ENCODE results near the gene ABHD17C.

The ABHD17C gene

DNA sequence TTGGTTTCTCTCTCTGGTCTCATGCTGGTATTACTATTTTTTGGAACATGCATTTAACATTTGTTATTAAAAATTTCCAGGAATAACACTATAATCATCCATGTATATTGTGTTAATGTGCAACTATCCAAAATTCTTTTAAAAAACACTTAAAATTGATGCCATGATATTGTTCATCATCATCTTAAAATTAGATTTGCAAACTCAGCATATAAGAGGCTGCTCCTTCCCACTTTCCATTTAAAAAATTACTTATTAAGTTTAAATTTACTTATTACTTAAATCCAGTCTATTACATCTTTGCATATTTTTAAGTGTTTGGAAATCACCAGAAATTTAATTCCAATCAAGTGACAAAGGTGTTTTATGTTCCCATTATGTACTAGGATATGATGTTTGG is 5.8 kb upstream of the ABHD17C start:
- no peak for DNase-seq

DNA sequence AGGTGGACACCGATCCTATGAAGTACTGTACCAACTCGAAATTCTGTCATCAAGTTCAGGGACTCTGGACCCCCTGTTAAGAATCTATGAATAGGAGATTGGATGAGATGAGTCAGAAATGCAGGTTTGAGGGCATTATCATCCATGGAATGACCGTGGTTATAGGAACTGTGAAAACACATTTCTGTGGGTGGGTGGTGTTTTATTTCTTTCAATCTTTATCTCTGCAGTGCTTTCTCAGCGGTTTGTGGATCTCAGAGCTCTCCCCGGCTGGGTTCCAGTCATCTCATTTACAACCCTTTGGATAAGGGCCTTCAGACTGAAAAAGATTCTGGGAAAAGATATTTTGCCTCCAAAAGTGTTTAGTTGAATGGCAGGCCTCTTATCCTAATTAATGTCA is 5.4 kb upstream of the ABHD17C start:
- DNase-seq = no peak

DNA sequence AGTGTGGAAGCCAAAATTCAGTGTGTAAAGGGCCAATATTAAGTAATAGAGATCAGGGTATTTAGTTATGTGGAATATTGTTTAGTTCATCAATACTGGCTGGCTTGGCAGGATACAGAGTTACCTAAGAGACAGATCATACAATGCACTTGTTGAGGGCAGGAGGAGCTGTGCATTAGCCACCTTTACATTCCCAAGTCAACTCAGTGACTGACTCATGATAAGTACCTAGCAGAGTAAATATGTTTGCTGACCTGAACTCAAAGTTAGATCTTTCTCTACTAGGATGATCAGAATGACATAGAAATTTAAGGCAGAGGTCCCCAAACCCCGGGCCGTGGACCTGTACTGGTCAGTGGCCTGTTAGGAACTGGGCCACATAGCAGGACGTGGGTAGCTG is 3.5 kb upstream of the ABHD17C start:
- no peak for DNase-seq

DNA sequence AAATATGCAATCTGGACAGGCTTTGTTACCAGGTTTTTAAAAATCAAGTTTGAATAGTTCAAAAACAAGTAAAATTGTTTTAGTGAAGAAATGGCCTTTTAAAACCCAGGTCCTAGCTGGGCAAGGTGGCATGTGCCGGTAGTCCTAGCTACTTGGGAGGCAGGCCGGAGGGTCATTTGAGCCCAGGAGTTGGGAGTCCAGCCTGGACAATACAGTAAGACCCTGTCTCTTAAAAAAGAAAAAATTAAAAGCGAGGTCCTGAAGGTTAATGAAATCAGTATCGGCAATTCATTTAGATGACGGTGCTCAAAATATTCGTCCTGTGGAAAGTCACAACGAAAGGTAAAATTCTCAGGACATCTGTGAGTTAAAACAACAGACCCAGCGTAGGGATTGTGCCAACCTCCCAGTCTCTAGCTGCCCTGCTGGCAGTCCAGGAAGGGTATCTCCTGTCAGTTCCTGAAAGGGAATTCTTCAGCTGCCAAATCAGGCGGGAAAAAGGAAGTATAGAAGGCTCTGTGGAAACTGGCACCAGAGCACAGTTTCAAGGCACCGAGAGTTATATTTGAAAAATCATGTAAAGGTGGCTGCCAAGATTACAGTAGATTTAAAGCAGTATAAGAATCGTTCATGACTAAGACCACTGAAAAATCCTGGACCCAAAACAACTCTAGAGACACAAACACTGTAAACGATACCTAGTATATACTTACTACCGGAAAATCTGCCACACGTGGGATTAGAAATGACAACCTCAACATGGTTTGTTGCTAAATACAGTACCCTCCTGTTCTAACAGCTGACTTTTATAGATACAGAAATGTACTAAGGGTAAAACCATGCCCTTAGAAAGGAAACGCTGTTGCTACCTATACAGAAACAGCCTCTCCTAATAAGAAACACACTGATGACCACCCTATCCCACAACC is 1.2 kb upstream of the ABHD17C start:
- peak in 2 of 58 donors; percentile 6 to 12 for DNase-seq

DNA sequence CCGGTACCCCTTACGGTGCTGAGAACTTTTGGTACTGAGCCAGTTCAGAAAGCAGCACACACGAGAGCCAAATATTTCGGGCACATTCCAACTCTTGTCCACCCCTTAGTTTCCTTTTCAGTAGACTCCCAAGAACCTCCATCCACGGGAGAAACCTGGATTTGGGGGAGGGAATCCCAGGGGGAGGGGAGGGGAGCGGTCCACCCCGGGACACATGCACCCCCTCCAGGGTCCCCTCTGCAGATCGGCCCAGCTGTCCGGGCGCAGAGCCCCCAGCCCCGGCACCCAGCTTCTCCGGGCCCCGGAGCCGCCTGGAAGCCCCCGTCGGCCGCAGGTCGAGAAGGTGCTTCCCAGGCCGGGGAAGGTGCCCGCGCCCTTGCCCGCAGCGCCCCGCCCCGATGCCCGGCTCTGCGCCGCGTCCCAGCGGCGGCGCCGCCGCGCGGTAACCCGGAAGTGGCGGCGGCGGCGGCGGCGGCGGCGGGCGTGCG is 455 bp upstream of the ABHD17C start:
- peak in 9 of 58 donors; percentile 13 to 54 (median 27) for DNase-seq

DNA sequence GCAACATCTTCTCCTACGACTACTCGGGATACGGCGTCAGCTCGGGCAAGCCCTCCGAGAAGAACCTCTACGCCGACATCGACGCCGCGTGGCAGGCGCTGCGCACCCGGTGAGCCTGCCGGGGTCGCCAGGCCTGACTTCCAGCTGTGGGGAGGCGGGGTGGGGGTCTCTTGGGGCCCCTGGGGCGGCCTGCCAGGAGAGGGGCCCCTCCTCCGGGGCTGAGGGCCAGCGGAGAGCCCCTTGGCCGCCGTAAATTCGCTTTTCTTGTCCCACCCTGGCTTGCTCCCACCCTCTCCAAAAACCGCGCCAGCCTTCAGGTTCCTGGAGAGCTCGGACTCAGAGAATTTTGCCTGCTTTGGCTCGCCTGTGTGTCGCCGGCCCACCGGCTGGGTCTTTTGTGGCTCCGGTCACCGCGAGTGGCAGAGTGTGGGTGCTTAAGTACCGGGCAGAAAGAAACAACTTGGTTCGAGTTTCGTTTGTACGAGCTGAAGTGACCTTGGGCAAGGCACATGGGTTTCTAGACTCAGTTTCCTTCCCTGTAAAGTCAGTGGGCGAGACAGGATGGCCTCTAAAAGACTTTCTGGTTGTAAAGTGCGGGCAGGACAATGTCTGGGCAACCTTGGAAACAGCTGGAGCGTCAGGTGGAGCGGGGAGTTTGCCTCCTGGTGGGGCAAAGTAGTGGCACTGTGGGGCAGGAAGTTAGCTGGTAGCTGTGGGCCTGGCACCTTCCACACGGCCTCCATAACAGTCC is 976 bp downstream of the ABHD17C start:
- DNase-seq = peak in 2 of 58 donors; percentile 26

DNA sequence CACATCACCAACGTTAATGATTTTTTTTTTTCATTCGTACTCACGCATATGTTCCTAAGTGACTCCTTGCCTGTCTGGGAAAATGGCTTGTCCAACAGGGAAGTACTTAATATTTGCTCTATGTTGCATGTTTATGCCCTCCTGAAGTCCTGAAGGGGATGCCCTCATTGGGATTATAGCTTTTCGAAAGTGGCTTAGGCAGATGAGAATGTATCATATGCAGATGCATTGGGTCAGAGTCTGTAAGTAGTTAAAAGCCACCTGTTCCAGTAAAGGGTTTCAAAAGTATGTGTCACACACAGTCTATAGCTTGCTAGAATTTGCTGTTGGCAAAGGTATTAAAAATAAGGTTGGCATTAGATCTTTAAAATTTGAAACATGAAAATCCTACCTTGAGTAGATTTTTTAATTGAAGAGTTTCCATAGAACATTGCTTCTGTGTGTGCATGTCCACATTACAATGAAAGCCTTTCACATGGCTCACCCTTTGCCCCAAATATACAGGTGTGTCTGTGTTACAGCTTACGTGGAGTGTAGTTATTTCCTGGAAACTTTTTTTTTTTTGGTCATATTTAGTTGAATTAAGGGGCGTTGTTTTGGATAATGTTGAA is 2.1 kb downstream of the ABHD17C start:
- DNase-seq = no peak

DNA sequence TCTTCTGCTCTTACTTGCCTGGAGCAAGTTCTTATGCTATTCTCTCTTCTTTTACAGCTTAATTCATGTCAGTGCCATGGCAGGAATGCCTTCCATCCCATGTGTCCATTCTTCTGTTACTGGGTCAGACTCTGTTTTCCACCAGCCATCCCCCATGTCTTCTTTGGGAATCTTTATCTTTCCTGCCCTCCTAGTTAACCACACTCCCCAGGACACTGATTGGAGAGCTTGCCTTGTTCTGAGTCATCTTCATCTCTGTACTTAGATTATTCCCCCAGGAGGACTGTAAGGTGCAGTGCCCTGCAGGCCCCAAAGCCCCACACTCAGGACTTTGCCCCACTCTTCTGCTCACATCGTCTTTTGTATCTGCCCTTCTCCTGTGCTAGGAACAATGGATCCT is 3.6 kb downstream of the ABHD17C start:
- no peak for DNase-seq

DNA sequence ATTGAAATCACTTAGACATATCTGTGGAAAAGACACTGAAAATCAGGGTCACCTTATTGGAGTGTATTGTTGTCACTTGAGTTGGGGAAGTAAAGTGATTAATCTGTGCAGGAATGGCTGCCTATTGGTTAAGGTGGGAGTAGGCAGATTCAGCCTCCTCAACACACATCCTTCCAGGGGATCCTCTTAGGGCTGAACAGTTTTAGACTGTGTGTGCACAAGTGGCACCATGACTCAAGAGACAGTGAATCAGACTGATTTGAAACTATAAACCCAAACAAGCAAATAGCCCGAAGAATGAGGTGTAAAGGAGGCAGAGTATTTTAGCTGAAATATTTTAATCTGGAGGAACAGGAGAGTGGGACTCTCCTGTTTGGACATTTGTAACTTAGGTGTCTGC is 4.9 kb downstream of the ABHD17C start:
- DNase-seq = peak in 2 of 58 donors; percentile 18 to 41

DNA sequence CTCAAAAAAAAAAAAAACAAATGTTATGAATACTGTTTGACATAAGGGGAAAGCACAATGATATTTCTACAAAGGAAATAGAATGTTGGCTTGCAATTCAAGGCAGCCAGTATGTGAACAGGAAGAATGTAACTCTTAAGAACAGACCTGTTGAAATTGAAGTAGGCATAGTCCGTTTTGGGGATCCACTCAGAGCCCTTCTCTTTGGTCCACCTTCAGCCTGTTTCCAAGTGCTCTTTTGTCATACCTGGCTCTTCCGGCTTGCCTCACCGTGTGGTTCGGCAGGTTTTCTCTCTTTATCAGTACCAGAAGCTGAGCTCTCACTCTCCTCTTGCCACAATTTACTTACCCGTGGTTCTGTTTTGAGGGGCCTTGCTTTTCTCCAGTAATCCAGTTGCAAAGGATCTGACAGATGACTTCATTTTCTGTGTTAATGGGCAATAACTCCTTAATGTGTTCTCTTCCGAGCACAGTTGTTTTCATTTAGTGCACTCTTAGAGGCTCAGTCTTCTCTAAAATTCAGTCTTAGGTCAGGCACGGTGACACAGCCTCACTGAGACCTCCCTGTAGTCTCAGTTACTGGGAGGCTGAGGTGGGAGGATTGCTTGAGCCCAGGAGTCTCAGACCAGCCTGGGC is 6.7 kb downstream of the ABHD17C start:
- no peak for DNase-seq

DNA sequence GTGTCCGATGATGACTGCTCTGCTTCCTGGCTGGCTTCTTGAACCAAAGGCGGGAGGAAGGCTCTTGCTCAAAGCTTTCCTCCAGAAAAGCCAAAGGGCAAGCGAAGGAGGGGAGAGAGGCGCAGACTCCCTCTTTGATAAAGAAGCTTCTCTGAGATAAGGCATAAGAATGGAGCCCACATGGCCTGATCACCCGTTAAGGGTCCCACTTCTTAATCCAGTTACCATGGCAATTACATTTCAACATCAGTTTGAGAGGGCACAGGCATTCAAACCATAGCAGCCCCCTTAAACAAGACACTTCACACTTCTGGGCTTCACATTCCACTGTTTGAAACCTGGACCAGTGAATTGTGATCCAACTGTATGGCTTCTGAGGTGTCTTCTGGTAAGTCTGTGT is 8.0 kb downstream of the ABHD17C start:
- DNase-seq = no peak

DNA sequence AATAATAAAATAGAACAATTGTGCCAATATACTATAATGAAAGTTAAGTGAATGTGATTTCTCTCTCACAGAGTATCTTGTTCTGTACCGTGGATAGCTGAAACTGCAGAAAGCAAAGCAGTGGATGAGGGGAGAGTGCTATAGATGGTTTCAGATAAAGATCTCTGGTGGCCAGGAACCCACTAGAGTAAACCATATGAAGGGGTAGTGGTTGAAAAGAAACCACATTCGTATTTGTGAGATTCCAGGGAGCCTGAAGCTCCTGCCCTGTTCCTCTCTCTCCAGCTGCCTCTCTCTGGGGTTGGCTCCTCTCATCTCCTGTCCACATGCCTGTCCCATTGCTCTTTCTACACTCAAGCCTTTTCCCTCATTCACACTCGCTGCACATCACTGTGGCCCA is 8.9 kb downstream of the ABHD17C start:
- DNase-seq = no peak

DNA sequence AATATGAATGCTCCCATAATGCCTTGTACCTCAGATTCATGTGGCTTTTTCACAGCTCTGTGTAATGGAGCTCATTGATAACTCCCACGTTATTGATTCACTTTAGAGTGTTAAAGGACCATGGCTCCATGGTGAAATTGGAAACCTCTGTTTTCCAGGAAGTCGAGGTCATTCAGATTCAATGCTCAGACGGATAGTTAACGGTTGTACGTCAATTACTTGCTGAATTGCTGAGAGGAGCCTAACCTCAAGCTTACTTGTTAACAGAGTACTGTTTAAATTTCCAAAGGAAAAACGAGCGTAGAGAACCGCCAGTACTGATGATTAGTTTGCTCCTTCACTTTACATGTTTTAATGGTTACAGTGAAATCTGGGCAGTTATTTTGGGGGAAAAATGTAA is 11.1 kb downstream of the ABHD17C start:
- no peak for DNase-seq

DNA sequence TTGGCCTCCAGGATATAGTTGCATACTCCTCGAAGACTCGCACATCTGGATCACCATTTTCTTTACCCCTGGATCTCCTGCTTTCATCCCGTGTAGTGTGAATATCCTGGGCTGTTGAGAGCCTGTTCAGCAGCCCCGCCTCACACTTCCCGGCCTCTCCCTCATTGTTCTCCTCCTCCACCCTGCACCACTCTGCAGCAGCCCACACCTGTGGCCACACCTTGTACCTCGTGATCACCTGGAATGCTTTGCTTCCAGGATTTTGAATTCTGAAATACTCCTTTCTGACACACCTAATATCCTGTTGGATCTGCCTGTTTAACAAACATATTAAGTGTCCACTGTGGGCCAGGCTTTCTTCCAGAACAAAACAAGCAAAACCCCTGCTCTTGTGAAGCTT is 14.4 kb downstream of the ABHD17C start:
- no peak for DNase-seq

DNA sequence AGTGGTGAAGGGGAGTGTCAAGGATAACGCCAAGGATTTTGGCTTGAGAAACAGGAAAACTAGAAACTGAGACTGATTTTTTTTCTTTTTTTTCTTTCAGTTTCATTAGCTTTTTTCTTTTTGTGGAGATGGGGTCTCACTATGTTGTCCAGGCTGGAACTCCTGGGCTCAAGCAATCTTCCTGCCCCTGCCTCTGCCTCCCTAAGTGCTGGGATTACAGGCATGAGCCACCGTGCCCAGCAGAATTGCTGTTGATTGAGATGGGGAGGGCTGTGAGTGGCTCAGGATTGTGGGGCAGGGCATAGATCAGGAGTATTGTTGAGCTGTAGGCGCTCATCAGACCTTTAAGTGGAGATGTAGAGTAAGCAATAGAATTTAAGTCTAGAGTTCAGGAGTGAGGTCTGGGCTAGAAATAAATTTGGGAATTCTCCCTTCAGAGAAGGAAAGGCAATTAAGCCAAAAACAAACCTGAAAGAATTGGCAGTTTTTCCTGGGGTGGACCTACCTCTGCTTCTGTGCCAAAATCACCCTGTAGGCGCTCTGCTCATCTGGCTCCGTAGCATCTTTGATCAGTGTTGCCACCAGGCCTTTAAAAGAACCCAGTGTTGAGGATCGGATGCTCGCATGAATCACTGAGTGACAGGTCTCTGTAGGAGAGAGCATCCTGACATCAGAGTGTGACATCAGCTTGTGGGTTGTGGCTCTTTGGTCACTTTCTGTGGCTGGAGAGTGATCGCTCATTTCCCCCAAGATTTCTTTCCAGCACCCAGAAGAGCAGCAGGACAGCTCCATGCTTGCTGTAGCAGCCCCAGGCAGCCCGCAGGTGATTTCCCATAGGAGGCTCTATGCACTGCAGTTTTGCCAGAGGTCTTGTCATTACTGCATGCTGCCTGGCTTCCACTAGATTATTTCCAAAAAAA is 15.8 kb downstream of the ABHD17C start:
- peak in 2 of 58 donors; percentile 10 to 13 for DNase-seq

DNA sequence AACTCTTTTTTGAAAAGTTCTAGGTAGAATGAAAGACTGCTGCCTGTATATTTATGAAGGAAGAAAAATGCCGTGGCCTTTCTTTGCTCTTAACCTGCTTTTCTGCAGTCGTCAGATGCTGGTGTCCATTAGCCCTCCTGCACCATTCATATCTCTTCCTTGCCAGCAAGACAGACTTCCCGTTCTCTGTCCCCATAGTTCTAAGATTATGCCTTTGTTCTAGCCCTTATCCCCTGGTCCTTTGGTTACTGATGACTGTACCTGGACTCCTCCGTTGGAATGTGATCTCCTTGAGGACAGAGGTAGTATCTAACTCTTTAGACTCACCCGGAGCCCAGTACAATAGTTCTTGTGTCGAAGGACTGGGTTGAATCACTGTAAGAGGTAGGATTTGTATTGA is 16.8 kb downstream of the ABHD17C start:
- no peak for DNase-seq

DNA sequence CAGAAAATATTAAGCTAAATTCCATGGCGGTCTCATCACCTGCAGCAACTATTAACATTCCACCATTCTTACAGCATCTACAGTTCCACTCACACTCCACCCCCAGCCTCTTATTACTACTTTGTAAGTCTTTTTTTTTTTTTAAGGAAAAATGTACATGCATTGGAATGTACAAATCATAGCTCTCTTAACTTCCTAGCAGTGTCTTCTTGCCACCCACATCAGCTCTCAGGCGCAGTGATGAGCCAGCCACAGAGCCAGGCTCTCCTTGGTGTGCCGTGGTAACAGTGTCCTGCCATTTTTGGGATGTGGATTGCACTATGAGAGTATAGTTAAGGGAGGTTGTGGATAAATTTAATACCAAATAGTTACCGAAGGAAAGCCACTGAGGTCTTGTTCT is 17.8 kb downstream of the ABHD17C start:
- no peak for DNase-seq

DNA sequence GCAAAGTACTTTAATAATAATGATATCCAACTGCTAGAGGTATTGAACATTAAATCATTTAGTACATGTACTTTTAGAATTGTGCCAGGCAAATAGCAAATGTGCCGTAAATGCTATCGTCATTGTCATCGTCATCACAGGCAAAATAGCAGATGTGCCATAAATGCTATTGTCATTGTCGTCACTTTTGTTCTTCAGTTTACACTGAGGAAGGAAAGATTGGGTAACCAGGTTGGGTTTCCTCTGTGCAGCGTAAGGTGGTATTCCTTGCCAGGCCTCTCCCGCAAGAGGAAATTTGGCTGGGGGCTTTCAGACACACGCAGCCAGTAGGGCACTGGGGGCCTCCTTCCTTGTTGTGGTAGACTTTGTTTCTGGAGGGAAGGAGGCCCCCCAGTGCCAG is 26.4 kb downstream of the ABHD17C start:
- no peak for DNase-seq

DNA sequence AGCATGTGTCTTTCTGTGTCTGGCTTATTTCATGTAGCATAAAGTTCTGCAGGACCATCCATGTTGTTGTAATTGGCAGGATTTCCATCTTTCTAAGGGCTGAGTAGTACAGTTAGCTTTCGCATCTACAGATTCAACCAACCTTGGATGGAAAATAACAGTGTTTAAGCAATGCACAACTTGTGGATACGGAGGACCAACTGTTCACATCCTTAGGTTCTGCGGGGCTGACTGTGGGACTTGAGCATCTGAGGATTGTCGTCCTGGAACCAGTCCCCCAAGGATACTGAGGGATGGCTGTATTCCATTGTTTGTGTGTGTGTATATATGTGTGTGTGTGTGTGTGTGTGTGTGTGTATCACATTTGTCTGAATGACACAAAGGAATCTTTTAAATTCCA is 27.7 kb downstream of the ABHD17C start:
- no peak for DNase-seq

DNA sequence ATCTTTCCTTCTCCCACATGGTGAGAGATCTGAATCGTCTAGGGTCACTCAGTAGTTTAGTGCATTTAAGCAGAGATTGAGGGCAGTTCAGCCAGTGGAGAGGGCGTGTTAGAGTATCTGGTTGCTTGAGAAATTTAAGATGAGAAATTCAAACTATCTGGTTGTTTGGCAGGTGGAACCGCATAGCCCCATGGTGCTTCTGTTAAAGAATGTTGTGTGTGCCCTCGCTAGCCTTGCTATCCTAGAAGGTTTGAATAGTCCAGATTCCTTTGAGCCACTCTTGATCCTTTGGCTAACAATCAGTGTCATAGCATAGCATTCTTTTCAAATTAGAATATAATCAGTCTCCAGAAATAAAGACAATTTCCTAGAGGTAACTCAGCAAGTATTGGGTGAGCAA is 32.1 kb downstream of the ABHD17C start:
- no peak for DNase-seq

Data from anterior cingulate cortex (tissue), 58 donors.